SKM-1 treated with dmso at 0.1 percent for 144 hours (cell line): Measurements from ENCODE around the gene VPS41.

Experiments used
- DNase-seq: peaks from one replicate; lab custom pipeline; 2025; ENCODE audit not compliant: unreplicated experiment; lab: John Stamatoyannopoulos, UW

Gene VPS41

DNA sequence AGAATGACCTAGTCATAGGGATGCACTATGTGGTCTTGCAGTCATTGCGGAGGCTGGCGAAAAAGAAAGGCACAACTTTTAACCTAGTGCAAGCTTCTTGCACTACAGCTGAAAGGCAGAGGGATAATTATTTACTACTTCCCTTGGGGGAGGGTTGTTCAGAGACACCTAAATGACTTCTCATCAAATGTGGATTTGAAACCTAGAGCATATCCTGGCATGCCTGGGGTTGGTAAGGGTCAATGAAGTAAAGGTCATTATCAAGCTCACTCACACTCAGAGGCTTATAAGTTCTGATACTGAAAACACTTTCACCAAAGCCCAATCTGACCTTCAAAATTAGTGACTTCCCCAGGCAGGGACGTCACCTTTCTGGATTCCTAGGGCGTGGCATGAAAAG is 168.9 kb downstream of the VPS41 start:
- DNase-seq = no peak

DNA sequence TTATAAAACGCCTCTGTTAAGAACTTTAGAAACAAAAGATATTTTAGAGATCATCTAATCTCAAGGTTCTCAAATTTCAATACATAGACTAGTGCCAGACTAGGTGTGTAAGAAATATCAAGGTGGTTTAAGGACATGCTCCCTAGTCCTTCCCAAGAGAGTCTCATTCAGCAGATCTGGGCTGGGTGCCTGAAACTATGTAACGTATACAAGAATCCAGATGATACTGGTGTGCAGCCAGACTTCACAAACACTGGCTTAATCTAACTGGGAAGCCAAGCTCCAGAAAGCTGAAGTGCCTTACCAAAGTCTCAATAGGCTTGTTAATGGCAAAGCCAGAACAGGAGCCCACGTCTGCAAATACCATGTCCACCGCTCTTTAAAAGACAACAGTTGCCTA is 172.9 kb downstream of the VPS41 start:
- no peak for DNase-seq

GRCh38 chr7:38731215-38731614 is 177.8 kb downstream of the VPS41 start:
- no peak for DNase-seq

DNA sequence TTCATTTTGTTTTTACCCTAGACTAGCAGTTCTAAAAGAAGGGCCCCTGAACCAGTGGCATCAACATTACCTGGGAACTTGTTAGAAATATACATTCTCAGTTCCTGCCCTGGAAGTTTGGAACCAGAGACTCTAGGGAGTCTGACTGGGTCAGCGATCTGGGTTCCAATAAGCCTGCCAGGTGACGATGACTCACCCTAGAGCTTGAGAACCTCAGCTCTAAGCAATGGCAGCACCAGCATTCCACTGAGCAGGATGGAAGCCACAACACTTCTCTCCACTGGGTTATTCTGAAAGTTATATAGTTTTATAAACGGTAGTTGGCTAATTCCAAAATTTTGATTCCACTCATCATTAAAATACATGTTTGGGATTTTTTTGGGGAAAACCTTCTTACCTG is 180.8 kb downstream of the VPS41 start:
- no peak for DNase-seq

DNA sequence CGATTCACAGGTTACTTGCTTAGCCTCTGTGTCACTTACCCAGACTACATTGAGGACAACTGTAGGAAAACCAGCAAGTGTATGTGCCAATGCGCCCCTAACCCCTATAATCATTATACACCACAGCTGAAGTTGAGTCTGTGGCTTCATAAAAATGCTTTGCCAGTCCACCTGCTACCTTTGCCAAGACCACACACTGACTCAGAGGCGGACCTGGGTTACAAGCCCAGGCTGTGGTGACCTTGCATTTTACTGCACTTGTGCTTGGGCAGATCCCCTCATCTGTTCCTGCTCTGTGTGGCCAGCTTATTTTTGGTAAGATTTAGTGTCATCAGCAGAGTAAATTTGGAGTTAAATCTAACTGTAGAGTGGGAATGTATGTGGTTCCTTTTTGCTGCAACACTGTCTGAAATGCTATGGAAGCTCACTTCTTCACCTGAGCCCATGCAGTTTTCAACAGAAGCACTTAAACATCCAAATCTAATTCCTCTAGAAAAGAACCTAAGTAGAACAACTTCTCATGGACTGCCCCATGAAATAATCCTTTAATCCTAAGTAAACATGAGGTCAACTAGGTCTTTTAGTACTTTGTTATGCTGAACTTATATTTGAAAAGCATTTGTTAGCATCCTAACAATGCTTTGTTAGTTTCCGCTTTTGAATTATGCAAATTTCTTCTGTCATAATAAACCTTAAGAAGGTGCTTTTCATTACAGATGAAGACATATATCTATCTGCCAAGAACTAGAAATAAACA is 181.6 kb downstream of the VPS41 start:
- no peak for DNase-seq

DNA sequence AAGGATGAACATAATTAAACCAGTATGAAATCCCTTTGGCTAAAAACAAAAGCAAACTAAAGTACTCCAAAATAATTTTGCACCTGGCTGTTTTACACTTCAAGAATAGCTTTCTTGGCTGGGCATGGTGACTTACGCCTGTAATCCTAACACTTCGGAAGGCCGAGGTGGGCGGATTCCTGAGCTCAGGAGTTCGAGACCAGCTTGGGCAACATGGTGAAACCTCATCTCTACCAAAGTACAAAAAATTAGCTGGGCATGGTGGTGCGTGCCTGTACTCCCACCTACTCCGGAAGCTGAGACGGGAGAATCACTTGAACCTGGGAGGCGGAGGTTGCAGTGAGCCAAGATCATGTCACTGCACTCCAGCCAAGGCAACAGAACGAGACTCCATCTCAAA is 185.7 kb downstream of the VPS41 start:
- DNase-seq = no peak

DNA sequence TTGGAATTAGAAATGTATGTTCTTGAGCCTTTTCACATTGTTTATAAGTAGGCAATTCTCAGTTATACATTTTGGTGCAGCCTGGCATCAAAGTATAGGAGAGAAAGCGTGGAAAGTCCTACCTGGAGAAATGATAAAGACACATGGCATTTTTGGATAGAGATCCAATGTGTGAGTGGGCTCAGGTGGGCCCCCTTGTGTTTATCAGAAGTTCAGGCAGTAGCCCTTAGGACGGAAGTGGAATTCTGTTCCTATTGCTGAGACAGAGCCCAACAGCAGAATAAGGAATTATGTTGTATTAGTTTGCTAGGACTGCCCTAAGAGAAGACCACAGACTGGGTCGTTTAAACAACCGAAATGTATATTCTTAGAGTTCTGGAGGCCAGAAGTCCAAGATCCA is 192.6 kb downstream of the VPS41 start:
- DNase-seq = no peak

DNA sequence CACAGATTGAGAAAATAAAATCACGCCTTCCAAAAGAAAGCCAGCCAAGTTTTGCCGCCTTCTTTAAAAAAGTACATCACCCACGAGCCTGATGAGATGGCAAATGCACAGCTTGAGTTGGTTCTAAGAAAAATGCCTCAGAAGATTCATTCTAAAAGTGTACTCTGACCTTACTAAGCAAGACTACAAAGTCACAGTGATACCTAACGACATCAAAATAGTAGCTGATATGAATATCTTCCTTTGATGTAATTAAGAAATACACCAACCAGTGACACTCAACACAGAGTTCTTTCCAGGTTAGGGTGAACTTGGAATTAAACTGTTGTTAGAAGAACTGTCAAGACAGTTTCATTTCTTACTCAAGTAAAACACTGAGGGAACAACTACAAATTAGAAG is 199.9 kb downstream of the VPS41 start:
- DNase-seq = no peak

DNA sequence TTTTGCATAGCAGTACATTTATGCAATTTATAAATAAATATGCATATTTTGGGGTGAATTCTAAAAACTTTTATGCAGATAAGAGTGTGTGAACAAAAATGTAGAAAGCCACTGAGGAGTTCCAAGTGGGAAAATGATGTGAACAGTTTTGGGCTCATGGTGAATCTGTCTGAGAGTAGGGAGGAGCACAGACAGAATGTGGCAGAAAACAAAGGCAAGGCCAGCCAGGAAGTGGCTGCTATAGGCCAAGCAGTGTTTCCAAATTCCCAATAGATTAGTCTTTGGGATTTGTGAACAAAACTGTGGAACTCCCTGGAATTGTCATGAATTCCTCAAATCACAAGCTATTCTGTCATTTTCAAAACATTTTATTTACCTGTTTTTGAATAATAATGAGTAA is 204.2 kb downstream of the VPS41 start:
- DNase-seq = no peak

GRCh38 chr7:38704041-38704547 is 204.9 kb downstream of the VPS41 start:
- DNase-seq = no peak

GRCh38 chr7:38703093-38703492 is 205.9 kb downstream of the VPS41 start:
- no peak for DNase-seq

GRCh38 chr7:38702002-38702535 is 206.9 kb downstream of the VPS41 start:
- DNase-seq = no peak

- no peak for DNase-seq
Measured at GRCh38 chr7:38700116-38700515, 208.9 kb downstream of the VPS41 start.

DNA sequence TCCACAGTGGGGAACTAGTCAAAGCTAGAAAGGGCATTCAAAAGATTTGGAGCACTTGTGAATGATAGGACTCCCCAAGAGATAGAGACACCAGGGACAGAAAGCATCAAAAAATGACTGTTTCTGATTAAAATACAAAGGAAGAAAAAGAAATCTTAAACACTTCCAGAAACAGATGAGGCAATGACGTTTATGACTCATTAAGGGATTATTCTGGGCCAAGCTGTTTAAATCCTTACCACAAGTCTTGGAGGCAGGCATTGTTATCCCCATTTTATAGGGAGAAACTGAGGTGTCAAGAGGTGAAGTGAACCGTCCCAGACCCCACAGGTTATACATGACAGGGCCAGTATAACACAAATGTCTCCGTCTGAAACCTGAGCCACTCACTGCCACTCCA is 209.5 kb downstream of the VPS41 start:
- no peak for DNase-seq

GRCh38 chr7:38694326-38694725 is 214.7 kb downstream of the VPS41 start:
- DNase-seq = no peak

GRCh38 chr7:38686888-38687287 is 222.1 kb downstream of the VPS41 start:
- DNase-seq = no peak

DNA sequence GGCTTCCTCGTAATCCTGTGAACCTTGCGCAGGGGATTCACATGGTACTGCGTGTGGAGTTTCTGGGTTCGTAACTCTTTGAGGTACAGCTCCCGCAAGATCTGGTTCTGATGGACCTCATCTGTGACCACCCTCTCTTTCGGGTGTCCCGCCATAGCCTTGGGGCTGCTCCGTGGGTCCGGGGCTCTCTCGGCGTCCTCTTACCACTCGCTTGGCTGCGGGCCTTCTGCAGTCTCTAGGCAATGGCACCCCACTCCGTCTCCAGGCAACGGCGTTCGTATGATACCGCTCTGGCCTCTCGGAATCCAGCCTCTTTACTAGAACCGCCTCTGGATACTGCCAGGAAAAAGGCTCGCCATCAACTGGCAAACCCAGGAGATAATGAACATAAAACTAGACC is 223.1 kb downstream of the VPS41 start:
- DNase-seq = no peak

DNA sequence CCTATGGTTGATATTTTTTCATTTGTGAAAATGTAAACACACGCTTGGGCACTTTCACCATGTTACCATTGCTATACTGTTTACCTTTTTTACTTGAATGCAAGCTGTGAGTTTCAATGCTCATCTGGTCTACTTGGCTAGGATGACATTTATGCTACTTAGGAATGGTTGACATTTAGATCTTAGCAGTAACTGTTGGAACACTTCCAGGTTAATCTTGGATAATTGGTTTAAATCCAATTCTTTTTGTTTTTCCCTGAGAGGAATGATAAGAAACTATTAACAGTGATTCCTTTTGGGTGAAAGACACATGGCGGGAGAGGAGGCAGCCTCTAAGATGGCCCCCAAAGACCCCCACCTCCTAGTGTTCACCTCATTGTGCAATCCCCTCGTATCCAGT is 226.4 kb downstream of the VPS41 start:
- DNase-seq = no peak

GRCh38 chr7:38681882-38682281 is 227.1 kb downstream of the VPS41 start:
- DNase-seq = no peak

DNA sequence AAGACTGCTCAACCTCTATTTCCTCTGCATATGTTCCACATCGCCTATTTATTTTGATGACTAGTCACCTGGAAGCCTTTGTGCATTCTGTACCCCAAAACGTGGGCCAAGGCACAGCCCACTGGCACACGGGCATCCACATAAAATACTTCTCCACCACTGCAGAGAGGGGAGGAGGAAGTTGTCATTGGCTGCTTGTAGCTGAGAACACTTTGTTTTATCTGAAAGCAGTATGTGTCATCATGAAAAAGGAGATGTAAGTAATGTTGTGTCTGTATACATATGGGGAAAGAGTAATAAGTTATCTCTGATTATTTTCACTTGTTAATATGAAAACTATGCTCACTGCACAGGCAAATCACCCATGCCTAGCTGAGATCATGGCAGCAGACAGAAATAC is 229.6 kb downstream of the VPS41 start:
- no peak for DNase-seq

DNA sequence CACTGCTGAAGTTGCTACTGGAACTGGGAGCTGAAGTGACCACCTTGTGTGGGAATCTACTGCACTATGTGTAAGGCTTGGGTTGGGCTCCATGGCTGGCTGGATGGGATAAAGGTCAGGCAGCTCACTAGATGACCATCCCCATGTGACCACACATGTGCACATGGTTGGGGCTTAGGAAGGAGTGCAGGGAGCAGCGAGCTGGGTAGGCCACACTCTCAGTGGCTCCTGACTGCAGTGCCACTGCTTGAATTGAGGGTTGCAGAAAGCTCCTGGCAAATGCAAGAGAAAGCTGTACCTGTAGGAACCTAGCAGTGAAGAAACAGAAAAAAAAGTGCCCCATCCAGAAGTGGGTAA is 230.3 kb downstream of the VPS41 start:
- no peak for DNase-seq

GRCh38 chr7:38677981-38678697 is 230.9 kb downstream of the VPS41 start:
- DNase-seq = no peak
